ENCODE measurements around the gene KDM4C. TPM values are rescaled to one million over a fixed set of nuclear protein-coding genes. Genes with fewer than 3 reads are reported as not detected.
"Not testable (repeated sequence)": the region's sequence is repeated elsewhere in the genome, so short reads cannot be mapped to it uniquely, and the experiment has no call there.

The KDM4C gene
- polyA plus RNA-seq, 1 experiment = 12.1 TPM

DNA sequence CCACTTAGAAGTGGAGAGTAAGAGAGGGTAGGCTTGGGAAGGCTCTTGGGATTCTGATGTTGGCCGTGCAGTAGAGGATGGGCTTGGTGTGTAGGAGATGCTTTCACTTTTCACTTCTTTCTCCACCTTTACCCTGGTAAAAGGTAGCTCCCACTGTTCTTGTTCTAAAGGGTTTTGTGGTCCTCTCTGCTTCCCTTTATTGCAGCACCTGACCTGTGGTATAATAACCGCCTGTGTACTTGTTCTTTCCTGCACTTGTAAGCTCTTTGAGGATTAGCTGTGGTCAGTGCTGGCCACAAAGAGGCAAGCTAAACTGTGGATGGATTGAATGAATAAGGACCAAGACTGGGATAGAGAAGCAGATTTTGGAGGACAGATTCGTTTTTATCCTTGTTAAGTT is 25.2 kb downstream of the KDM4C start:
- DNase-seq (ENCODE audit: low read depth, low spot score) = no peak
- no peaks in the 10 kb centered on the region for H3K27me3 ChIP-seq (ENCODE audit: control insufficient read depth, insufficient read depth, low read length)
- CTCF ChIA-PET = no interaction called here
- TF ChIP-seq, protein P1, sequence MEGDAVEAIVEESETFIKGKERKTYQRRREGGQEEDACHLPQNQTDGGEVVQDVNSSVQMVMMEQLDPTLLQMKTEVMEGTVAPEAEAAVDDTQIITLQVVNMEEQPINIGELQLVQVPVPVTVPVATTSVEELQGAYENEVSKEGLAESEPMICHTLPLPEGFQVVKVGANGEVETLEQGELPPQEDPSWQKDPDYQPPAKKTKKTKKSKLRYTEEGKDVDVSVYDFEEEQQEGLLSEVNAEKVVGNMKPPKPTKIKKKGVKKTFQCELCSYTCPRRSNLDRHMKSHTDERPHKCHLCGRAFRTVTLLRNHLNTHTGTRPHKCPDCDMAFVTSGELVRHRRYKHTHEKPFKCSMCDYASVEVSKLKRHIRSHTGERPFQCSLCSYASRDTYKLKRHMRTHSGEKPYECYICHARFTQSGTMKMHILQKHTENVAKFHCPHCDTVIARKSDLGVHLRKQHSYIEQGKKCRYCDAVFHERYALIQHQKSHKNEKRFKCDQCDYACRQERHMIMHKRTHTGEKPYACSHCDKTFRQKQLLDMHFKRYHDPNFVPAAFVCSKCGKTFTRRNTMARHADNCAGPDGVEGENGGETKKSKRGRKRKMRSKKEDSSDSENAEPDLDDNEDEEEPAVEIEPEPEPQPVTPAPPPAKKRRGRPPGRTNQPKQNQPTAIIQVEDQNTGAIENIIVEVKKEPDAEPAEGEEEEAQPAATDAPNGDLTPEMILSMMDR (IDR thresholded peaks at IDR 0.05; ENCODE audit: low read depth, low read length) = no peak
- POLR2A ChIA-PET = interaction anchor here (0.5 kb wide), 1 partner anchor 14 kb away, joined by 5 read pairs; no protein-coding TSS in a partner anchor
- no peaks in the 10 kb centered on the region for H3K9me3 ChIP-seq (ENCODE audit: control insufficient read depth, insufficient read depth, low read length)
- no peak overlapping the region for H3K4me3 ChIP-seq (ENCODE audit: low read depth, low read length)
- H3K27ac ChIP-seq (ENCODE audit: low read depth, low read length) = no peak overlapping the region

DNA sequence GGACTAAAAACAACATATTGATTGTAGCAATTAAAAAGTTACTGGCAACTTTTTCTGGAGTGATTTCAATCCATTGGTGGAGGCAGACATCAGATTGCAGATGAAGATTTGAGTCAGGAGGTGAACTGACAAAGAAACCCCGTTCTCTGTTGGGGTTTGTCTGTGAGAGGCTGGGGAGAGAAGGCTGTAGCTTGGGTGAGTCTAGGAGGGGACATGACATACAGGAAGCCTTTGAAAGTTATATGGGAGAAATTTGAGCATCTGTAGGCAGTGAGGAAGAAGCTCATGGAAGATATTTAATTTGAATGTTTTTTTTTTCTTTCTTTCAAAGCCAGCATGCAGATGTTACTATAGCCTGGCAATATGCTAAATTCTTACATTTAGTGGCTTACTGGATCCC is 26.0 kb downstream of the KDM4C start:
- ChIA-PET CTCF (no interaction called here), POLR2A (no interaction called here)
- no peak overlapping the region for H3K4me3 ChIP-seq (ENCODE audit: low read depth, low read length)
- TF ChIP-seq, protein P1 (IDR thresholded peaks at IDR 0.05; ENCODE audit: low read depth, low read length) = no peak
- H3K9me3 ChIP-seq (ENCODE audit: control insufficient read depth, insufficient read depth, low read length) = no peaks in the 10 kb centered on the region
- no peak overlapping the region for H3K27ac ChIP-seq (ENCODE audit: low read depth, low read length)
- no peak for DNase-seq (ENCODE audit: low read depth, low spot score)
- no peaks in the 10 kb centered on the region for H3K27me3 ChIP-seq (ENCODE audit: control insufficient read depth, insufficient read depth, low read length)

DNA sequence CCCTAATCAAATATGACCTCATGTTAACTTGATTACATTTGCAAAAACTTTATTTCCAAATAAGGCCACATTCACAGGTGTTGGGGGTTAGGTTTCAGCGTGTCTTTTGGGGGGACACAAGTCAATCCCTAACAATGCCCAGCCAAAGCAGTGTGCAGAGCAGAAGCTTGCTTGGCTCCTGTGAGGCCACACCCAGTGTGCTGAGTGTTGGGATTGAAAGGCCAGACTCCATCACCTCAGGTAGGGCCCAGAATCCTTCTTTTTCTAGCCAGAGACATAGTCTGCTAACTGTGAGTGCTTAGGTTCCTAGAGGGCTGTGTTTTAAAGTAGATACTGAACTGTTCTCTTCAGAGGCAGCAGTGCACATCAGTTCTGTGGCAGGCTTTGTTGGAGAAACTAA is 27.9 kb downstream of the KDM4C start:
- H3K27me3 ChIP-seq (ENCODE audit: control insufficient read depth, insufficient read depth, low read length) = no peaks in the 10 kb centered on the region
- no peak overlapping the region for H3K27ac ChIP-seq (ENCODE audit: low read depth, low read length)
- CTCF ChIA-PET = no interaction called here
- POLR2A ChIA-PET = no interaction called here
- no peak for DNase-seq (ENCODE audit: low read depth, low spot score)
- no peak overlapping the region for H3K4me3 ChIP-seq (ENCODE audit: low read depth, low read length)
- H3K9me3 ChIP-seq (ENCODE audit: control insufficient read depth, insufficient read depth, low read length) = no peaks in the 10 kb centered on the region
- TF ChIP-seq, protein P1 (IDR thresholded peaks at IDR 0.05; ENCODE audit: low read depth, low read length) = no peak

DNA sequence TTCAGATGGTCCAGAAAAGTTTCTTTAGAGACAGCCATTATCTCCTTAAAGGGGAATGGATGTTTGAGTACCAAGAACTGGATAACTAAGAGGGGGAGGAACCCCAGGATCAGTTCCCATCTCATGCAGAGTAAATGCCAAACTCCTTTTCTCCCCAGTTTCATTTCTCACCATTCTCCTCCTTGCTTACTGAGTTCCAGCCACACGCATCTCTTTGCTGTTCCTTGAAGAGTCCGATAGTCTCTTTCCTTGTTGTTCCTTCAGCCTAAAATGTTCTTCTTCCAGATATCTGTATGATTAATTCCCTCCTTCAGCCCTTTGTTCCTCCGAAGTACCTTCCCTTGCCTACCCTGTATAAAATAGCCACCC is 30.0 kb downstream of the KDM4C start:
- H3K4me3 ChIP-seq (ENCODE audit: low read depth, low read length) = no peak overlapping the region

DNA sequence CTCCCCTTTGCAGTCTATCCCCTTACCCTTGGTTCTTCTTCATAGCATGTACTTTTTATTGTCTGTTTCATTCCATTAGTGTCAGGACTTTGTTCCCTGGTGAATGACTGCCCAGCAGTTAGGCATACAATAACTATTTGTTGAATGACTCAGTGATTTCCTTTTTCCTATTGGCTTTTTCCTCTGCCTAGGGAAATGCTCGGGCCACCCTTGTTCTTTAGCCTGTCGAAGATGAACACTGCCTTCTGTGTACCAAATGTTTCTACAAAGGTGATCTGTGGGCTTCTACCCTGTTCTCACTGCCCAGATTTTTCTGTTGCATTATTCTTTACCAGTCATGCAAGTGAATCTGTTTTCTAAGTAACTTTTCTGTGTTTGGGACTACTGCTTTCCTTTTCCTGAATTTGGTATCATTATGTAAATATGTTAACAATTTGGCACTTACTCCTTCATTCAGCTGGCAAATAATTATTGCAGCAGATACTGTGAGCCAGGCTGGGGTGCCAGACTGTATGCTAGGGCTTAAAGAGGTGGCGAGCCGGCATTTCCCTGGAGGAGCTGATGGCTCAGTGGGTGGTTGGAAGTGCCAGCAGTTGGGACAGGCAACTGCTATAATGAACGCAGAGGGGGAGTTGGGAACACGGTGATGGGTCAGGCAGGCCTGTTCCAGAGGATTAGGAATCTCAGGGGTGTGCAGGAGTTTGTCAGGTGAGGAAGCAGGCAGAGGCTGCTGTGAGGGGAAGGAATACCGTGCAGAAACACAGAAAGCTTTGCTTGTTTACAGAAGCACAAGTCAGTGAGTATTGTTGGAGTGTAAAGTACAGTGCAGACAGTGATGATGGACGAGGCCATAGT is 30.6 kb downstream of the KDM4C start:
- H3K27ac ChIP-seq (ENCODE audit: low read depth, low read length) = peak overlapping the region; percentile 0
- TF ChIP-seq, protein P1 (IDR thresholded peaks at IDR 0.05; ENCODE audit: low read depth, low read length) = no peak
- CTCF ChIA-PET = interaction anchor here (1.0 kb wide), 1 partner anchor 39 kb away, joined by 3 read pairs; no protein-coding TSS in a partner anchor

More for the DNA sequence above, 30.0 kb downstream of the KDM4C start:
- no peak overlapping the region for H3K27ac ChIP-seq (ENCODE audit: low read depth, low read length)
- TF ChIP-seq, protein P1 (IDR thresholded peaks at IDR 0.05; ENCODE audit: low read depth, low read length) = no peak
- ChIA-PET CTCF (interaction anchor here (1.0 kb wide), 1 partner anchor 40 kb away, joined by 3 read pairs; no protein-coding TSS in a partner anchor), POLR2A (no interaction called here)
- H3K9me3 ChIP-seq (ENCODE audit: control insufficient read depth, insufficient read depth, low read length) = no peaks in the 10 kb centered on the region
- no peak for DNase-seq (ENCODE audit: low read depth, low spot score)
- H3K27me3 ChIP-seq (ENCODE audit: control insufficient read depth, insufficient read depth, low read length) = no peaks in the 10 kb centered on the region

DNA sequence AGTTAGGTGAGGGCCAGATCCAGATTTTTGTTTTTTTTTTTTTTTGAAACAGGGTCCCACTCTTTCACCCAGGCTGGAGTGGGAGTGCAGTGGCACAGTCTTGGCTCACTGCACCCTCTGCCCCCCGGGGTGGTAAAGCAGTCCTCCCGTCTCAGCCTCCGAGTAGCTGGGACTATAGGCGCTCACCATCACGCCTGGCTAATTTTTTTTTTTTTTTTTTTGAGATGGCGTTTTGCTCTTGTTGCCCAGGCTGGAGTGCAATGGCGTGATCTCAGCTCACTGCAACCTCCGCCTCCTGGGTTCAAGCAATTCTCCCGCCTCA is 31.2 kb downstream of the KDM4C start:
- DNase-seq (ENCODE audit: low read depth, low spot score); H3K4me3 ChIP-seq (ENCODE audit: low read depth, low read length); H3K9me3 ChIP-seq (ENCODE audit: control insufficient read depth, insufficient read depth, low read length); POLR2A ChIA-PET; H3K27me3 ChIP-seq (ENCODE audit: control insufficient read depth, insufficient read depth, low read length); H3K27ac ChIP-seq (ENCODE audit: low read depth, low read length): not testable (repeated sequence)
- CTCF ChIA-PET = interaction anchor here (1.0 kb wide), 1 partner anchor 39 kb away, joined by 3 read pairs; no protein-coding TSS in a partner anchor

More for the DNA sequence above, 30.6 kb downstream of the KDM4C start:
- POLR2A ChIA-PET = no interaction called here
- DNase-seq (ENCODE audit: low read depth, low spot score) = no peak
- Histone ChIP-seq H3K27me3 (ENCODE audit: control insufficient read depth, insufficient read depth, low read length) (no peaks in the 10 kb centered on the region), H3K9me3 (ENCODE audit: control insufficient read depth, insufficient read depth, low read length) (no peaks in the 10 kb centered on the region), H3K4me3 (ENCODE audit: low read depth, low read length) (no peak overlapping the region)
